ENCODE data around the gene HUS1B.
"Not testable (repeated sequence)": the region's sequence is repeated elsewhere in the genome, so short reads cannot be mapped to it uniquely, and the experiment has no call there.

HUS1B gene

GRCh38 chr6:656460-657252 is at the start of gene HUS1B:
HUS1B (minus strand) TSS chr6:657100; CDS start chr6:656944, 156 bp downstream.
- DNase-seq (ENCODE audit: low spot score): no peak

GRCh38 chr6:706146-706545 is 49.2 kb upstream of the HUS1B start:
- DNase-seq (ENCODE audit: low spot score): no peak

- no peak for DNase-seq (ENCODE audit: low spot score)
These were observed 48.1 kb upstream of the HUS1B start for GRCh38 chr6:705047-705446.

- DNase-seq (ENCODE audit: low spot score): no peak
These were observed 47.1 kb upstream of the HUS1B start for GRCh38 chr6:704046-704445.

- DNase-seq (ENCODE audit: low spot score): no peak
These were observed 46.7 kb upstream of the HUS1B start for GRCh38 chr6:703552-703951.

- DNase-seq (ENCODE audit: low spot score): no peak
These were observed 45.0 kb upstream of the HUS1B start for GRCh38 chr6:701700-702479.

GRCh38 chr6:701215-701614 is 44.3 kb upstream of the HUS1B start:
- DNase-seq (ENCODE audit: low spot score): no peak

GRCh38 chr6:700490-700889 is 43.6 kb upstream of the HUS1B start:
- DNase-seq (ENCODE audit: low spot score): no peak

GRCh38 chr6:699319-699718 is 42.4 kb upstream of the HUS1B start:
- DNase-seq (ENCODE audit: low spot score): no peak

GRCh38 chr6:694431-695126 is 37.7 kb upstream of the HUS1B start:
- not testable (repeated sequence) for DNase-seq (ENCODE audit: low spot score)

GRCh38 chr6:693723-694009 is 36.8 kb upstream of the HUS1B start:
- no peak for DNase-seq (ENCODE audit: low spot score)

- DNase-seq (ENCODE audit: low spot score): peak; percentile 85
These were observed 36.2 kb upstream of the HUS1B start, which contains the start of gene EXOC2 for GRCh38 chr6:692858-693722. EXOC2 (minus strand) TSS chr6:693139; CDS start chr6:637818, 55,321 bp downstream.

- peak; percentile 61 for DNase-seq (ENCODE audit: low spot score)
These were observed 35.5 kb upstream of the HUS1B start for GRCh38 chr6:692356-692851.

GRCh38 chr6:689223-689622 is 32.3 kb upstream of the HUS1B start:
- no peak for DNase-seq (ENCODE audit: low spot score)

- DNase-seq (ENCODE audit: low spot score): no peak
These were observed 29.6 kb upstream of the HUS1B start for GRCh38 chr6:686497-686896.

- no peak for DNase-seq (ENCODE audit: low spot score)
These were observed 28.1 kb upstream of the HUS1B start for GRCh38 chr6:684831-685636.

- no peak for DNase-seq (ENCODE audit: low spot score)
These were observed 27.0 kb upstream of the HUS1B start for GRCh38 chr6:683742-684440.

GRCh38 chr6:680666-681340 is 23.9 kb upstream of the HUS1B start:
- no peak for DNase-seq (ENCODE audit: low spot score)

GRCh38 chr6:680251-680650 is 23.4 kb upstream of the HUS1B start:
- no peak for DNase-seq (ENCODE audit: low spot score)

- no peak for DNase-seq (ENCODE audit: low spot score)
These were observed 22.4 kb upstream of the HUS1B start for GRCh38 chr6:679282-679681.

Data from LoVo (cell line).